Measurements from ENCODE around the gene RAG1.

RAG1 gene

DNA sequence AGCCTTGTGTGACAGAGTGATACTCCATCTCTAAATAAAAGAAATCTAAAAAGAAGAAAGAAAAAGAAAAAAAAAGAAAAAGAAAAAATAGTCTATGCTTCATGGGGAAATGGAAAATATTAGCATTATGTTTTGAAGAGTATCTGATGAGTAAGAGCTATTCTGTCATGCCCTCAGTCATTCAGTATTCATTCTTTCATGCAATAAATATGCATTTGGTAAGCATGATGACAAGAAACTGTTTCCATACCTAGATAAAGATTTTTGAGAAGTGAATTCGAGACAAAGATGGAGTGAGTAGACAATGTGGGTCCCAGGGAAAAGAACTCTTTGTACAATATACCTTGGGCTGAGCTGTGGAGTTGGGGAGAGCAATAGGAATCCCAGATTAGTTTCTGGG is 20.3 kb downstream of the RAG1 start:
- H3K4me3 ChIP-seq (ENCODE audit: low read depth, low read length) = no peak overlapping the region
- TF ChIP-seq, protein P1, sequence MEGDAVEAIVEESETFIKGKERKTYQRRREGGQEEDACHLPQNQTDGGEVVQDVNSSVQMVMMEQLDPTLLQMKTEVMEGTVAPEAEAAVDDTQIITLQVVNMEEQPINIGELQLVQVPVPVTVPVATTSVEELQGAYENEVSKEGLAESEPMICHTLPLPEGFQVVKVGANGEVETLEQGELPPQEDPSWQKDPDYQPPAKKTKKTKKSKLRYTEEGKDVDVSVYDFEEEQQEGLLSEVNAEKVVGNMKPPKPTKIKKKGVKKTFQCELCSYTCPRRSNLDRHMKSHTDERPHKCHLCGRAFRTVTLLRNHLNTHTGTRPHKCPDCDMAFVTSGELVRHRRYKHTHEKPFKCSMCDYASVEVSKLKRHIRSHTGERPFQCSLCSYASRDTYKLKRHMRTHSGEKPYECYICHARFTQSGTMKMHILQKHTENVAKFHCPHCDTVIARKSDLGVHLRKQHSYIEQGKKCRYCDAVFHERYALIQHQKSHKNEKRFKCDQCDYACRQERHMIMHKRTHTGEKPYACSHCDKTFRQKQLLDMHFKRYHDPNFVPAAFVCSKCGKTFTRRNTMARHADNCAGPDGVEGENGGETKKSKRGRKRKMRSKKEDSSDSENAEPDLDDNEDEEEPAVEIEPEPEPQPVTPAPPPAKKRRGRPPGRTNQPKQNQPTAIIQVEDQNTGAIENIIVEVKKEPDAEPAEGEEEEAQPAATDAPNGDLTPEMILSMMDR (IDR thresholded peaks at IDR 0.05; ENCODE audit: low read depth, low read length, missing control alignments) = no peak

DNA sequence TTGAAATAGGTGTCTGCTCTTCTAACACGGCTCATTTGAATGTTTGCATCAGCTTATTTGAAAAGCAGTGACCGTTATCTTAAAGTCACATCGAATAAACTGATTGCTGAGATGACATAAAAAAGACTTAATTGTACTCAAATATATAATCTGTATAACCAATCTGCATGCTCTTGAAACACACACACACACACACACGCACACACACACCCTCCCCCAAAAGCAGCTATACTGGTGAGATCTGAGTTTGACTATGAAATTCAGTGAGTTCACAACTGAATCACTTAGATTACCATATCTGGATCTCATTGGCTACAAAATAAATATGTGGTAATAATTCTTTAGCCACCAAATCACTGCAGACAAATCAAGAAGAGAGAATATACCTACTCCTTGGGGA is 22.7 kb downstream of the RAG1 start:
- DNase-seq (ENCODE audit: low read depth) = no peak
- H3K4me3 ChIP-seq (ENCODE audit: low read depth, low read length) = no peak overlapping the region
- TF ChIP-seq, protein P1 (IDR thresholded peaks at IDR 0.05; ENCODE audit: low read depth, low read length, missing control alignments) = no peak

More for the DNA sequence above, 20.3 kb downstream of the RAG1 start:
- DNase-seq (ENCODE audit: low read depth) = no peak

DNA sequence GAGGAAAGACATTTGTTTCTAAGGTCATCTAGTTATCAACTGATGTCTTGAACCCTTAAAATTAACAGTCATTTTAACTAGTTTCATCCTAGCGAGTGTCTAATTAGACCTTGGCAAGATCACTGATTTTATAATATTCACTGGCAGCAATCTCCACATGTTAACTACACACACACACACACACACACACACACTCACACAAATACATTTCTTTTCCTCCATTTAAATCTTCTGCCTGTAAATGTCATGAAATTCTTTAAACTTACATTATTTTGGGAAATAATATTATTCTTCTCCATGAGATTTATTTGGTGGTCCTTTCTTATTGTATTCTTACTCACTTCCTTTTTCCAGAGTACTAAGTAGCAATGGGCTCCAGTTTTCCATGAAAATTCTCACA is 23.6 kb downstream of the RAG1 start:
- TF ChIP-seq, protein P1 (IDR thresholded peaks at IDR 0.05; ENCODE audit: low read depth, low read length, missing control alignments) = no peak
- no peak overlapping the region for H3K4me3 ChIP-seq (ENCODE audit: low read depth, low read length)

DNA sequence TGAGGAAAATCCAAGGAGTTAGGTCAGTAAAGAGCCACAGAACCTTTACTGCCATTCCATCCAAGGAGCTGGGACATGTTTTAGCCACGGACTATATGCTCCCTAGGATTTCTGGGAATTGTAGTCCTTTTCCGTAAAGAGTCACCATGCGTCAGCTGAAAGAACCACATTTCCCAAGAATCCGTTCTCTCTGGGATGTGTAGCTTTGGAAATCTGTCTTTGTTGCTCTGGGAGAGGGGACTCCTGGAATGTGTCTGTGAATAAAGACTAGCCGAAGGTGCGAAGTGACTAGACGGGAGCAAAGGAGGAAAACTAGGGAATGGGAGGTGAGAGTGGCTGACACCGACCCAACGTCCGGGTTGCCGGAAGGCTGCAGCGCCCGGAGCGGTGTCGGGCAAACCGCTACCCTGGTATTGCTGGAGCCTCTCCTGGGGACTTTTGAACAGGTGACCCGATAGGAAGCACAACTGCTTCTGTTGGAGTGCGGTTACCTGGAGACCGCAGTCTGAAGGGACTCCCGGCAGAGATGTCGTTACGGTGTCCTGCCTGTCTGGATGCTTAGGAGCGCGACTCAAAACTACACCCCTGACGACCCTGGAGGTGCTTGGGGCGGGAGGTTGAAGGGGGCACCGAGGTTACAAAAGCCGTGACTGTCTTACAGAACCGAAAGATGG is 26.6 kb downstream of the RAG1 start, which contains the start of gene IFTAP:
IFTAP (plus strand) TSS at position 187 of the 674 bp plus-strand sequence. CDS start 15,602 bp downstream, outside the sequence.
- TF ChIP-seq, protein P1 (IDR thresholded peaks at IDR 0.05; ENCODE audit: low read depth, low read length, missing control alignments) = no peak
- peak within 1 kb of the TSS; percentile 54 for H3K4me3 ChIP-seq (ENCODE audit: low read depth, low read length)
- DNase-seq (ENCODE audit: low read depth) = peak; percentile 4

More for the DNA sequence above, 23.6 kb downstream of the RAG1 start:
- DNase-seq (ENCODE audit: low read depth) = no peak

DNA sequence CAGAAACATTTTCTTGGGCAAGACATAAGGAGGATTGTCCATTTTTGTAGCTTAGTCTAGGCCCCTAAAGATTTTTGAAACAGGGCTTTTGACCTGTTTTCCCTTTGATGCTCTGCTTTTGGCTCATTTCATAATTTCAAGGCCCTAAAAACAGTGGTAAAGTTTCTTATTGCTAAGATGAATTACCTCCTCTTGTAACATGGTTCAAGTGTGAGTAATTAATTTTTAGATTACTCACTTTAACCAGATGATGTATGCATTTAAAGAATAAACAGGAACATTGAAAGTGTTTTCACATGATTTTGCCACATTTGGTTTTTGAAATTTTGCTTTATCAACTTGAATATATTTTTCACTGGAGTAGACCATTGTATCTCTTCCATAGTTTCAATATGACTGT is 29.1 kb downstream of the RAG1 start:
- H3K4me3 ChIP-seq (ENCODE audit: low read depth, low read length) = no peak overlapping the region
- no peak for DNase-seq (ENCODE audit: low read depth)
- TF ChIP-seq, protein P1 (IDR thresholded peaks at IDR 0.05; ENCODE audit: low read depth, low read length, missing control alignments) = no peak

DNA sequence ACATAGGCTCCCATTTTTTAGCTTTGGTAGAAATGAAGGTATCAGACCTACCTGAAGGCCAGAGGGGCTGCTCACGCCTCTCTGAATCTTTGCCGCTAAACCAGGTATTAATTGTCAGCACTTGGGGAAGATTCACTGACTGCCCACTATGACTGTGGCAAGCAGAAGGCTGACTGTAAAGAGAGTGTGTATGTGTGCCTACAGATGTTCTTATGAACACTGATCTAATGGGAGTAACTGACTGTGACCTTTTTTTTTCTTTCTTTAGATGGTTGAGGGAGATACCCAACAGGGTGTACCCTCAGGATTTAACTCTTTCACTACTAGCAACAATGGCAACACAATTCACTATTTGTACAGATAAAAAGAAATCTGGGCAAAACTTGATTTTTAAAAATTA is 30.2 kb downstream of the RAG1 start, which contains the start of gene RAG2:
RAG2 (minus strand) TSS at position 186 of the 400 bp plus-strand sequence. CDS start 4,068 bp downstream, outside the sequence.
- no peak within 1 kb of the TSS for H3K4me3 ChIP-seq (ENCODE audit: low read depth, low read length)
- TF ChIP-seq, protein P1 (IDR thresholded peaks at IDR 0.05; ENCODE audit: low read depth, low read length, missing control alignments) = no peak
- DNase-seq (ENCODE audit: low read depth) = no peak

DNA sequence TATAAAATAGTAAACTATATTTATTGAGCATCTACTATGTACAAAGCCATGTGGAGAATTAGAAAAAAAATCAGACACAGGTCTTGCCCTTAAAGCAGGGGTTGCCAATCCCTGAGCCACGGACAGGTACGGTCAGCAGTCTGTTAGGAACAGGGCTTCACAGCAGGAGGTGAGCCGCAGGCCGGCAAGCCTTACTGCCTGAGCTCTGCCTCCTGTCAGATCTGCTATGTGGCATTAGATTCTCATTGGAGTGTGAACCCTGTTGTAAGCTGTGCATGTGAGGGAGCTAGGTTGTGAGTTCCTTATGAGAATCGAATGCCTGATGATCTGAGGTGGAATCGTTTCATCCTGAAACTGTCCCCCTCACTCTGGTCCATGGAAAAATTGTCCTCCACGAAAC is 32.4 kb downstream of the RAG1 start:
- DNase-seq (ENCODE audit: low read depth) = no peak
- TF ChIP-seq, protein P1 (IDR thresholded peaks at IDR 0.05; ENCODE audit: low read depth, low read length, missing control alignments) = no peak
- H3K4me3 ChIP-seq (ENCODE audit: low read depth, low read length) = no peak overlapping the region

All from GM12864 (cell line).